GM23248 (cell line): Measurements from ENCODE around the gene ANKRD39. TPM values are rescaled to one million over a fixed set of nuclear protein-coding genes. Genes with fewer than 3 reads are reported as not detected.

Source experiments
- DNase-seq: peaks from one replicate; pipeline ENCODE4 v3.0.0-alpha.2; 2015
- H2AFZ ChIP-seq: fragments of 200-600 bp; sonication (generic); 2 replicates; pipeline ENCODE4 v1.6.1; 2016; ENCODE audit warnings: antibody characterized with exemption
- H3F3A ChIP-seq: fragments of 200-600 bp; sonication (generic); 2 replicates; pipeline ENCODE4 v1.6.1; 2016; ENCODE audit warnings: mild to moderate bottlenecking, antibody characterized with exemption, mixed run types; ENCODE audit not compliant: insufficient read depth
- H3K27ac ChIP-seq: fragments of 200-600 bp; sonication (generic); 2 replicates; pipeline ENCODE4 v1.5.1; 2016; ENCODE audit warnings: mild to moderate bottlenecking
- H3K27me3 ChIP-seq: fragments of 200-600 bp; sonication (generic); replicated peaks from 2 replicates; pipeline ENCODE4 v1.6.1; 2016; ENCODE audit warnings: mild to moderate bottlenecking; ENCODE audit not compliant: insufficient read depth
- H3K36me3 ChIP-seq: fragments of 200-600 bp; sonication (generic); 2 replicates; pipeline ENCODE4 v1.6.1; 2016; ENCODE audit warnings: low read depth, mild to moderate bottlenecking
- H3K4me1 ChIP-seq: fragments of 200-600 bp; sonication (generic); 2 replicates; pipeline ENCODE4 v1.6.1; 2016; ENCODE audit warnings: mild to moderate bottlenecking; ENCODE audit not compliant: insufficient read depth
- H3K4me2 ChIP-seq: fragments of 200-600 bp; sonication (generic); one replicate; pipeline ENCODE4 v1.6.1; 2016; ENCODE audit warnings: mild to moderate bottlenecking; ENCODE audit not compliant: unreplicated experiment
- H3K4me3 ChIP-seq: fragments of 200-600 bp; sonication (generic); 2 replicates; pipeline ENCODE4 v1.5.1; 2016; ENCODE audit warnings: mild to moderate bottlenecking
- H3K79me2 ChIP-seq: fragments of 200-600 bp; sonication (generic); 2 replicates; pipeline ENCODE4 v1.6.1; 2016; ENCODE audit warnings: mild to moderate bottlenecking; ENCODE audit not compliant: insufficient read depth
- H3K9ac ChIP-seq: fragments of 200-600 bp; sonication (generic); 2 replicates; pipeline ENCODE4 v1.6.1; 2016; ENCODE audit warnings: mild to moderate bottlenecking
- H3K9me2 ChIP-seq: fragments of 200-600 bp; sonication (generic); 2 replicates; pipeline ENCODE4 v1.6.1; 2016; ENCODE audit warnings: mixed run types, mild to moderate bottlenecking, moderate library complexity; ENCODE audit not compliant: insufficient read depth
- H3K9me3 ChIP-seq: fragments of 200-600 bp; sonication (generic); one replicate; pipeline ENCODE4 v1.6.1; 2017; ENCODE audit warnings: low read depth
- H4K20me1 ChIP-seq: fragments of 200-600 bp; sonication (generic); 2 replicates; pipeline ENCODE4 v1.6.0; 2016; ENCODE audit not compliant: insufficient read depth
- EZH2 ChIP-seq: fragments of 200-600 bp; sonication (generic); IDR thresholded peaks from 2 replicates; pipeline ENCODE4 v1.6.1; 2018; ENCODE audit warnings: antibody characterized with exemption, mild to moderate bottlenecking; ENCODE audit not compliant: insufficient read depth, poor library complexity, severe bottlenecking
- EZH2phosphoT487 ChIP-seq: fragments of 200-600 bp; sonication (generic); IDR thresholded peaks from 2 replicates; pipeline ENCODE4 v1.6.1; 2018; ENCODE audit warnings: antibody characterized with exemption, moderate library complexity, mild to moderate bottlenecking, low read depth; ENCODE audit not compliant: insufficient read depth
- WGBS, 2 experiments: methylation state at CpG; one replicate each; pipeline ENCODE4 v1.1.6; 2015 to 2017; ENCODE audit warnings: low lambda C conversion rate in 2 of 2, low coverage in 1 of 2; ENCODE audit errors: missing lambda C conversion rate in 2 of 2; 5-methylcytosine and 5-hydroxymethylcytosine counted together
- in situ Hi-C: fragments of 300-500 bp; cut with MboI; formaldehyde crosslinking; loops from 2 replicates; pipeline ENCODE4 v1.15.0; 2020
- polyA plus RNA-seq: library from polyadenylated mRNA; unstranded; fragments of >200 nt; fragmentation: Nextera tagmentation; extraction: Ambion mirVana; gene quantifications from 2 replicates; pipeline ENCODE4 v1.2.1, GENCODE V29; 2016
- total RNA-seq: library from RNA; depleted of rRNA; stranded (reverse); fragments of >200 nt; shearing (Covaris generic); gene quantifications from 2 replicates; pipeline ENCODE4 v1.2.3, GENCODE V29; 2014

ANKRD39 gene
- total and polyA plus RNA-seq, 2 experiments from 2014 or later, result 10.9 to 12.3 TPM

- no peak within 1 kb of the TSS for H3K27ac ChIP-seq
- H3K4me3 ChIP-seq, result no peak within 1 kb of the TSS
- H3K9me3 ChIP-seq, result no peaks in the 10 kb centered on the region
- H3K36me3 ChIP-seq, result peaks cover 5% of the 10 kb centered on the region; the same call in 1 of the 2 replicates
- H3K9ac ChIP-seq, result no peak within 1 kb of the TSS
- no peaks in the 10 kb centered on the region for H4K20me1 ChIP-seq
- H3K27me3 ChIP-seq, result no peaks in the 10 kb centered on the region
- TF ChIP-seq EZH2, result no peak
- TF ChIP-seq EZH2phosphoT487, result no peak
- H3K79me2 ChIP-seq, result no peaks in the 10 kb centered on the region
- no peaks in the 10 kb centered on the region for H3F3A ChIP-seq
- no peak within 1 kb of the TSS for H3K4me2 ChIP-seq
- no peaks in the 10 kb centered on the region for H3K4me1 ChIP-seq
- in situ Hi-C loops, result no loop called here
- no peaks in the 10 kb centered on the region for H3K9me2 ChIP-seq
- 91 to 96% methylated on average over 14 of the region's 14 CpGs for WGBS, 2 experiments
- no peak within 1 kb of the TSS for H2AFZ ChIP-seq
- DNase-seq, result no peak
Measured at GRCh38 chr2:96843538-96844268, 14.1 kb downstream of the ANKRD39 start, which contains the start of gene ANKRD23. ANKRD23 (minus strand) TSS chr2:96844021; CDS start chr2:96843992, 29 bp downstream.

GRCh38 chr2:96842600-96842999, 15.2 kb downstream of the ANKRD39 start:
- H3K4me1 ChIP-seq, result no peaks in the 10 kb centered on the region
- H3K9me2 ChIP-seq, result no peaks in the 10 kb centered on the region
- no peaks in the 10 kb centered on the region for H3K79me2 ChIP-seq
- no peak overlapping the region for H3K4me3 ChIP-seq
- no peak overlapping the region for H3K27ac ChIP-seq
- H3K36me3 ChIP-seq, result peaks cover 5% of the 10 kb centered on the region; the same call in 1 of the 2 replicates
- no peaks in the 10 kb centered on the region for H4K20me1 ChIP-seq
- in situ Hi-C loops, result no loop called here
- WGBS, 2 experiments, result 87 to 88% methylated on average over 6 to 7 of the region's 7 CpGs
- no peak overlapping the region for H3K4me2 ChIP-seq
- H3K27me3 ChIP-seq, result no peaks in the 10 kb centered on the region
- TF ChIP-seq EZH2 (no peak), EZH2phosphoT487 (no peak)
- no peak overlapping the region for H3K9ac ChIP-seq
- no peaks in the 10 kb centered on the region for H3F3A ChIP-seq
- no peak overlapping the region for H2AFZ ChIP-seq
- no peaks in the 10 kb centered on the region for H3K9me3 ChIP-seq
- no peak for DNase-seq

GRCh38 chr2:96841701-96842495, 15.9 kb downstream of the ANKRD39 start:
- in situ Hi-C loops, result no loop called here
- H3K27ac ChIP-seq, result no peak overlapping the region
- peaks cover 3% of the 10 kb centered on the region; the same call in 1 of the 2 replicates for H3K36me3 ChIP-seq

GRCh38 chr2:96839875-96840850, 17.7 kb downstream of the ANKRD39 start:
- Histone ChIP-seq H3K9ac (no peak overlapping the region), H3K36me3 (no peaks in the 10 kb centered on the region), H3K4me3 (no peak overlapping the region), H4K20me1 (no peaks in the 10 kb centered on the region), H3K9me2 (no peaks in the 10 kb centered on the region), H3K27ac (no peak overlapping the region), H3K79me2 (no peaks in the 10 kb centered on the region), H3K4me2 (no peak overlapping the region), H2AFZ (no peak overlapping the region), H3K9me3 (no peaks in the 10 kb centered on the region), H3K4me1 (no peaks in the 10 kb centered on the region), H3K27me3 (no peaks in the 10 kb centered on the region), H3F3A (no peaks in the 10 kb centered on the region)
- in situ Hi-C loops, result no loop called here
- 85 to 88% methylated on average over 35 to 37 of the region's 37 CpGs for WGBS, 2 experiments
- TF ChIP-seq EZH2phosphoT487, result no peak
- TF ChIP-seq EZH2, result no peak
- DNase-seq, result no peak

More at GRCh38 chr2:96841701-96842495, 15.9 kb downstream of the ANKRD39 start:
- Histone ChIP-seq H3K4me2 (no peak overlapping the region), H3K27me3 (no peaks in the 10 kb centered on the region), H3F3A (no peaks in the 10 kb centered on the region), H4K20me1 (no peaks in the 10 kb centered on the region), H3K4me1 (no peaks in the 10 kb centered on the region), H3K79me2 (no peaks in the 10 kb centered on the region), H3K9me3 (no peaks in the 10 kb centered on the region), H2AFZ (no peak overlapping the region), H3K4me3 (no peak overlapping the region), H3K9ac (no peak overlapping the region), H3K9me2 (no peaks in the 10 kb centered on the region)
- WGBS, 2 experiments, result 76 to 81% methylated on average over 13 to 16 of the region's 16 CpGs
- TF ChIP-seq EZH2phosphoT487 (no peak), EZH2 (no peak)
- no peak for DNase-seq
